Transverse colon (tissue), 4 donors: Measurements from ENCODE around the gene ARPC5L.

ENCODE experiments used
- POLR2A ChIP-seq: fragments of 450-650 bp; IDR thresholded peaks from one replicate; pipeline ENCODE4 v1.6.1; 2016; ENCODE audit warnings: antibody characterized with exemption, mild to moderate bottlenecking, moderate library complexity
- POLR2AphosphoS5 ChIP-seq, 3 donors: sonication (generic); formaldehyde crosslinking; IDR thresholded peaks; one replicate each; pipeline ENCODE4 v1.6.1; 2016; ENCODE audit warnings: antibody characterized with exemption in 3 of 3
- TF ChIP-seq, protein P1 (sequence below), 5 experiments: fragments of 200-600 bp in 3 of 5; fragments of 450-650 bp in 2 of 5; sonication (generic) in 3 of 5; IDR thresholded peaks; 1 replicate in 2 of 5; 2 replicates in 3 of 5; pipeline ENCODE4 v1.5.1; 2016 to 2017; ENCODE audit warnings: antibody characterized with exemption in 5 of 5, inconsistent platforms in 3 of 5, mild to moderate bottlenecking in 2 of 5, moderate library complexity in 1 of 5

DNA sequence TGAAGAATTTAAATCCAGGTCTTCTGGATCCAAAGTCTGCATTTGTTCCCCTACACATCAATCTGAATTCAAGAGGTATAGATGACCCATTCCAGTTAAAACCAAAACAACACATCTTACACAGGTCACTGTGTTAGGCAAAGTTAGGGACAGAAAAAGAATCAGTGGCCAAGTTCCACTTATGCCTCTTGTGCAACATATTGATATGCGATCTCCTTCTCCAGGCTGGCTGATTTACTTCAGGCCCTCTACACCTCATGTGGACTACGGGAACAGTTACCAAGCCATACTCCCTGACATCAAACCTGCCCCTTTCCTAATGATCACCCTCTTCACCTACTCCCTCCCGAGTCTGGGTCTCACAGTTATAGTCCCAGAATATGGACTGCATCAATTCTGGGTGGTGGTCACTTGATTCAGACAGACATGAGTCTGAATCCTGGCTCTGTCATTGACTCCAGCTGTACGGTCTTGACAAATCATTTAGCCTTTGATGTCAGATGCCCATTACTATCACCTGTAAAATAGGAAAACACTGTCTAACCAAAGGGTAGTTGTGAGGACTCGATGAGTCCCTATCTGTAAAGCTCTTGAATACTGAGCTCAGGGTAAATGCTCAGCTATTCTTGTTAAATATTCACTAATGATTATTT is 52.9 kb downstream of the ARPC5L start:
- no peak for TF ChIP-seq POLR2A
- TF ChIP-seq POLR2AphosphoS5 (IDR thresholded peaks at IDR 0.05), result no peak
- TF ChIP-seq, protein P1, sequence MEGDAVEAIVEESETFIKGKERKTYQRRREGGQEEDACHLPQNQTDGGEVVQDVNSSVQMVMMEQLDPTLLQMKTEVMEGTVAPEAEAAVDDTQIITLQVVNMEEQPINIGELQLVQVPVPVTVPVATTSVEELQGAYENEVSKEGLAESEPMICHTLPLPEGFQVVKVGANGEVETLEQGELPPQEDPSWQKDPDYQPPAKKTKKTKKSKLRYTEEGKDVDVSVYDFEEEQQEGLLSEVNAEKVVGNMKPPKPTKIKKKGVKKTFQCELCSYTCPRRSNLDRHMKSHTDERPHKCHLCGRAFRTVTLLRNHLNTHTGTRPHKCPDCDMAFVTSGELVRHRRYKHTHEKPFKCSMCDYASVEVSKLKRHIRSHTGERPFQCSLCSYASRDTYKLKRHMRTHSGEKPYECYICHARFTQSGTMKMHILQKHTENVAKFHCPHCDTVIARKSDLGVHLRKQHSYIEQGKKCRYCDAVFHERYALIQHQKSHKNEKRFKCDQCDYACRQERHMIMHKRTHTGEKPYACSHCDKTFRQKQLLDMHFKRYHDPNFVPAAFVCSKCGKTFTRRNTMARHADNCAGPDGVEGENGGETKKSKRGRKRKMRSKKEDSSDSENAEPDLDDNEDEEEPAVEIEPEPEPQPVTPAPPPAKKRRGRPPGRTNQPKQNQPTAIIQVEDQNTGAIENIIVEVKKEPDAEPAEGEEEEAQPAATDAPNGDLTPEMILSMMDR (IDR thresholded peaks at IDR 0.05), result no peak
